H9 (cell line): Measurements from ENCODE around the gene ASTL. TPM values are rescaled to one million over a fixed set of nuclear protein-coding genes. Genes with fewer than 3 reads are reported as not detected.

Experiments
- DNase-seq: peaks from one replicate; pipeline ENCODE4 v3.0.0-alpha.2; 2017
- H2AFZ ChIP-seq: one replicate; pipeline ENCODE4 v1.6.1; 2013; ENCODE audit warnings: mild to moderate bottlenecking, low read length, control low read depth, moderate library complexity
- H2AK5ac ChIP-seq: 2 replicates; pipeline ENCODE4 v1.6.1; 2013; ENCODE audit warnings: low read length, control low read depth, mixed read lengths; ENCODE audit not compliant: insufficient read length
- H2BK120ac ChIP-seq: one replicate; pipeline ENCODE4 v1.6.1; 2013; ENCODE audit warnings: low read depth, mild to moderate bottlenecking, low read length, control low read depth, inconsistent platforms; ENCODE audit not compliant: poor library complexity, severe bottlenecking
- H2BK12ac ChIP-seq: 2 replicates; pipeline ENCODE4 v1.6.1; 2013; ENCODE audit warnings: low read length, control low read depth, mixed read lengths, low read depth; ENCODE audit not compliant: insufficient read length
- H2BK15ac ChIP-seq: 2 replicates; pipeline ENCODE4 v1.6.1; 2013; ENCODE audit warnings: low read depth, low read length, control low read depth
- H2BK20ac ChIP-seq: one replicate; pipeline ENCODE4 v1.6.1; 2013; ENCODE audit warnings: low read depth, mild to moderate bottlenecking, low read length, control low read depth, inconsistent platforms; ENCODE audit not compliant: poor library complexity, severe bottlenecking
- H2BK5ac ChIP-seq: 2 replicates; pipeline ENCODE4 v1.6.1; 2013; ENCODE audit warnings: low read length, control low read depth, mixed read lengths; ENCODE audit not compliant: insufficient read length
- H3K14ac ChIP-seq: 2 replicates; pipeline ENCODE4 v1.6.1; 2013; ENCODE audit warnings: low read length, control low read depth; ENCODE audit not compliant: insufficient read depth
- H3K18ac ChIP-seq: 2 replicates; pipeline ENCODE4 v1.6.1; 2013; ENCODE audit warnings: low read depth, mild to moderate bottlenecking, mixed read lengths, low read length, control low read depth; ENCODE audit not compliant: insufficient read length
- H3K23ac ChIP-seq: 2 replicates; pipeline ENCODE4 v1.6.1; 2013; ENCODE audit warnings: low read length, control low read depth, mixed read lengths, low read depth; ENCODE audit not compliant: insufficient read length
- H3K23me2 ChIP-seq: 2 replicates; pipeline ENCODE4 v1.6.1; 2013; ENCODE audit warnings: low read depth, mild to moderate bottlenecking, mixed read lengths, low read length, control low read depth; ENCODE audit not compliant: insufficient read length, poor library complexity, severe bottlenecking
- H3K27ac ChIP-seq: 2 replicates; pipeline ENCODE4 v1.5.1; 2013; ENCODE audit warnings: low read length, control low read depth, mixed read lengths, low read depth; ENCODE audit not compliant: insufficient read length
- H3K27me3 ChIP-seq: 2 replicates; pipeline ENCODE4 v1.6.1; 2013; ENCODE audit warnings: low read length, control low read depth, inconsistent platforms; ENCODE audit not compliant: insufficient read depth
- H3K4ac ChIP-seq: 2 replicates; pipeline ENCODE4 v1.6.1; 2013; ENCODE audit warnings: low read depth, mild to moderate bottlenecking, control low read depth, inconsistent platforms, low read length, moderate library complexity
- H3K4me1 ChIP-seq: 2 replicates; pipeline ENCODE4 v1.6.1; 2013; ENCODE audit warnings: low read length, control low read depth, inconsistent platforms; ENCODE audit not compliant: insufficient read depth
- H3K4me2 ChIP-seq: 2 replicates; pipeline ENCODE4 v1.6.1; 2013; ENCODE audit warnings: low read length, control low read depth, mixed read lengths; ENCODE audit not compliant: insufficient read length, insufficient read depth
- H3K56ac ChIP-seq: 2 replicates; pipeline ENCODE4 v1.6.1; 2013; ENCODE audit warnings: low read depth, mild to moderate bottlenecking, mixed read lengths, low read length, control low read depth; ENCODE audit not compliant: insufficient read length
- H3K79me1 ChIP-seq: 2 replicates; pipeline ENCODE4 v1.6.1; 2013; ENCODE audit warnings: low read depth, mild to moderate bottlenecking, moderate library complexity, low read length, control low read depth, inconsistent platforms; ENCODE audit not compliant: insufficient read depth, poor library complexity, severe bottlenecking
- H3K79me2 ChIP-seq: 2 replicates; pipeline ENCODE4 v1.6.1; 2013; ENCODE audit warnings: low read length, control low read depth, inconsistent platforms; ENCODE audit not compliant: insufficient read depth
- H3K9ac ChIP-seq: 2 replicates; pipeline ENCODE4 v1.6.1; 2013; ENCODE audit warnings: low read length, control low read depth, mixed read lengths; ENCODE audit not compliant: insufficient read length; ENCODE audit errors: extremely low read depth
- H3K9me3 ChIP-seq: one replicate; pipeline ENCODE4 v1.6.1; 2013; ENCODE audit warnings: low read depth, low read length, inconsistent platforms; ENCODE audit not compliant: control insufficient read depth
- H3T11ph ChIP-seq: one replicate; pipeline ENCODE4 v1.6.1; 2013; ENCODE audit warnings: mild to moderate bottlenecking, low read length, control low read depth, inconsistent platforms
- H4K20me1 ChIP-seq: one replicate; pipeline ENCODE4 v1.6.1; 2013; ENCODE audit not compliant: control insufficient read depth, insufficient read length, insufficient read depth
- H4K5ac ChIP-seq: 2 replicates; pipeline ENCODE4 v1.6.1; 2013; ENCODE audit warnings: low read depth, mild to moderate bottlenecking, mixed read lengths, low read length, control low read depth; ENCODE audit not compliant: insufficient read length
- H4K8ac ChIP-seq: replicated peaks from 2 replicates; pipeline ENCODE4 v1.6.1; 2013; ENCODE audit warnings: low read length, control low read depth, mixed read lengths, low read depth; ENCODE audit not compliant: insufficient read length
- H4K91ac ChIP-seq: 2 replicates; pipeline ENCODE4 v1.6.1; 2013; ENCODE audit warnings: low read depth, mild to moderate bottlenecking, moderate library complexity, mixed read lengths, low read length, control low read depth; ENCODE audit not compliant: insufficient read length
- H3K27ac Mint-ChIP-seq, 3 experiments: 2 replicates in 2 of 3; 3 replicates in 1 of 3; pipeline ENCODE4 v1.8.0; 2020 to 2021; ENCODE audit warnings: mixed read lengths in 3 of 3, mild to moderate bottlenecking in 1 of 3, moderate library complexity in 1 of 3
- H3K27me3 Mint-ChIP-seq: 2 replicates; pipeline ENCODE4 v1.8.0; 2021; ENCODE audit warnings: low read depth, mild to moderate bottlenecking, moderate library complexity, mixed read lengths
- H3K36me3 Mint-ChIP-seq, 3 experiments: 2 replicates in 2 of 3; 3 replicates in 1 of 3; pipeline ENCODE4 v1.8.0; 2020 to 2021; ENCODE audit warnings: low read depth in 3 of 3, mixed read lengths in 3 of 3; ENCODE audit not compliant: insufficient read depth in 1 of 3
- H3K4me1 Mint-ChIP-seq, 2 experiments: 2 replicates each; pipeline ENCODE4 v1.8.0; 2020; ENCODE audit warnings: mixed read lengths in 2 of 2
- H3K4me3 Mint-ChIP-seq, 2 experiments: 2 replicates in 1 of 2; 3 replicates in 1 of 2; pipeline ENCODE4 v1.8.0; 2020 to 2021; ENCODE audit warnings: mild to moderate bottlenecking in 2 of 2, mixed read lengths in 2 of 2, moderate library complexity in 1 of 2
- H3K9me3 Mint-ChIP-seq, 2 experiments: 2 replicates in 1 of 2; 3 replicates in 1 of 2; pipeline ENCODE4 v1.8.0; 2020; ENCODE audit warnings: mild to moderate bottlenecking in 2 of 2, mixed read lengths in 2 of 2, moderate library complexity in 1 of 2
- WGBS: extraction: QIAGEN DNeasy Blood & Tissue Kit; methylation state at CpG from one replicate; pipeline ENCODE4 v1.1.7; 2013; ENCODE audit warnings: missing lambda C conversion rate, low lambda C conversion rate, mixed read lengths; ENCODE audit not compliant: insufficient read length; ENCODE audit errors: extremely low coverage; 5-methylcytosine and 5-hydroxymethylcytosine counted together
- total RNA-seq: library from RNA; stranded (reverse); gene quantifications from 2 replicates; pipeline ENCODE4 v1.2.1, GENCODE V29; 2021
- TF ChIP-seq, protein P1 (sequence below): fragments of 200-600 bp; sonication (generic); conservative IDR thresholded peaks from 3 replicates; pipeline ENCODE4 v1.8.0; 2021; ENCODE audit warnings: antibody characterized with exemption, mild to moderate bottlenecking

The ASTL gene
- total RNA-seq, 1 experiment from 2014 or later, result 0.81 TPM

DNA sequence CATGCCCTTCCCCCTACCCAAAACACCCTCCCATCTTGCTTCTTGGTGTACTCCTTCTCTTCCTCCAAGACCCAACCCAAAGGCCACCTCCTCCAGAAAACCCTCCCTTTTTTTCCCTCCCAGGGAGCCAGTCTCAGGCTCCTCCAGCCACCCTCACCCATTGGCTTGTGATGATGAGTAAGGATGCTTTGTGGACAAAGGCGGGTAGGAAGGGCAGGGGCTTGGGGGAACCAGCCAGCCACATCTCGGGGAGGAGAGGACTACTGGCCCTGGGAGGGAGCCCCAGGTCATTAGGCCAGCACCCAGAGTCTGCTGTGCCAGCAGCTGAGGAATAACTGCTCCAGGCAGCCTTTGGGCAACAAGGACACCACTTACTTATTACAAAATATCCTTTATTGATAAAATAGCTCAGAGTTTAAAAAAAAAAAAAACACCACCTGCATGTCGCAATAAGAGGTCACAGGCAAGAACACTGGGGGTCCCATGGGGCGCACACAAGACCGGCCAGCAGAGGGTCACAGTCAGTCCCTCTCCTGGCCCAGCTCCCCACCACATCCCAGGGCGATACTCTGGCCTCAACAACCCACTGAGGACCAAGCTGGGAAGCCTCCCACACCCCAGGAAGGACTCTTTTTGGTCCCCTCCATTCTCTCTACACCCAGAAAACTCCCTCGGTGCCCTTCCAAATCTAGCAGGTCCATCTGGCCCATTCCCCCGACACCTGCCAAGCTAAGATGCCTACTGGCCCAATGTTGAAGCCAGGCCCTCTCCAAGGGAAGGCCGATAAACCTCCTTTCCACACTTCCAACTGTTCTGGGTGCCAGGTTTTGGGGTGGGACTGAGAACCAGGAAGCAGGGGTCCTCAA is 25.6 kb downstream of the ASTL start:
- no peak overlapping the region for H4K8ac ChIP-seq
- Mint-ChIP-seq H3K36me3 (peaks cover 0 to 8% (median 8%) of the 10 kb centered on the region in 3 experiments; a peak in 4 of 7 replicates), H3K27ac (no peak overlapping the region), H3K4me1 (peaks cover 32 to 47% of the 10 kb centered on the region in 2 experiments), H3K9me3 (peaks cover 2 to 4% of the 10 kb centered on the region in 2 experiments; a peak in 2 of 5 replicates), H3K27me3 (peaks cover 30% of the 10 kb centered on the region), H3K4me3 (no peak overlapping the region)
- H2BK120ac ChIP-seq, result no peak overlapping the region
- H3K4ac ChIP-seq, result no peak overlapping the region
- peaks cover 6% of the 10 kb centered on the region; the same call in 1 of the 2 replicates for H3K4me1 ChIP-seq
- no peak overlapping the region for H2BK15ac ChIP-seq
- no CpG with 5 or more reads among the region's 9 CpGs for WGBS
- no peak overlapping the region for H3K27ac ChIP-seq
- no peaks in the 10 kb centered on the region for H3K79me2 ChIP-seq
- H3K79me1 ChIP-seq, result no peaks in the 10 kb centered on the region
- H3K23ac ChIP-seq, result no peak overlapping the region
- H3K27me3 ChIP-seq, result no peaks in the 10 kb centered on the region; the same call in 1 of the 2 replicates
- no peak overlapping the region for H3K18ac ChIP-seq
- H4K5ac ChIP-seq, result no peak overlapping the region
- TF ChIP-seq, protein P1, sequence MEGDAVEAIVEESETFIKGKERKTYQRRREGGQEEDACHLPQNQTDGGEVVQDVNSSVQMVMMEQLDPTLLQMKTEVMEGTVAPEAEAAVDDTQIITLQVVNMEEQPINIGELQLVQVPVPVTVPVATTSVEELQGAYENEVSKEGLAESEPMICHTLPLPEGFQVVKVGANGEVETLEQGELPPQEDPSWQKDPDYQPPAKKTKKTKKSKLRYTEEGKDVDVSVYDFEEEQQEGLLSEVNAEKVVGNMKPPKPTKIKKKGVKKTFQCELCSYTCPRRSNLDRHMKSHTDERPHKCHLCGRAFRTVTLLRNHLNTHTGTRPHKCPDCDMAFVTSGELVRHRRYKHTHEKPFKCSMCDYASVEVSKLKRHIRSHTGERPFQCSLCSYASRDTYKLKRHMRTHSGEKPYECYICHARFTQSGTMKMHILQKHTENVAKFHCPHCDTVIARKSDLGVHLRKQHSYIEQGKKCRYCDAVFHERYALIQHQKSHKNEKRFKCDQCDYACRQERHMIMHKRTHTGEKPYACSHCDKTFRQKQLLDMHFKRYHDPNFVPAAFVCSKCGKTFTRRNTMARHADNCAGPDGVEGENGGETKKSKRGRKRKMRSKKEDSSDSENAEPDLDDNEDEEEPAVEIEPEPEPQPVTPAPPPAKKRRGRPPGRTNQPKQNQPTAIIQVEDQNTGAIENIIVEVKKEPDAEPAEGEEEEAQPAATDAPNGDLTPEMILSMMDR, result no peak
- DNase-seq, result no peak
- no peaks in the 10 kb centered on the region for H4K20me1 ChIP-seq
- no peak overlapping the region for H3K56ac ChIP-seq
- no peak overlapping the region for H2BK5ac ChIP-seq
- H2BK20ac ChIP-seq, result no peak overlapping the region
- H2AFZ ChIP-seq, result no peak overlapping the region
- no peak overlapping the region for H3K4me2 ChIP-seq
- no peak overlapping the region for H3T11ph ChIP-seq
- H4K91ac ChIP-seq, result no peak overlapping the region
- no peak overlapping the region for H2BK12ac ChIP-seq
- no peak overlapping the region for H2AK5ac ChIP-seq
- no peaks in the 10 kb centered on the region for H3K9me3 ChIP-seq
- no peak overlapping the region for H3K9ac ChIP-seq
- H3K14ac ChIP-seq, result no peak overlapping the region
- H3K23me2 ChIP-seq, result peaks cover 9% of the 10 kb centered on the region
